Measurements from ENCODE around the gene VPS37B. TPM values are rescaled to one million over a fixed set of nuclear protein-coding genes. Genes with fewer than 3 reads are reported as not detected.

Gene VPS37B
- total and polyA plus RNA-seq, 10 of the 15 experiments (the other 5 are each of a cell fraction or from before 2014, with no cell fraction given): 0.66 to 68.6 (median 39.6) TPM

GRCh38 chr12:122875590-122876220 lies 20.2 kb downstream of the VPS37B start (continued):
- TF ChIP-seq RCOR1 (conservative IDR thresholded peaks at IDR 0.05; ENCODE audit: low read depth, low read length) (no peak), IKZF2 (IDR thresholded peaks at IDR 0.05) (peak; percentile 57 to 66; a peak in 3 of 4 replicates), ZBTB40 (IDR thresholded peaks at IDR 0.05; ENCODE audit: borderline replicate concordance) (no peak), BCL11A (IDR thresholded peaks at IDR 0.05; ENCODE audit: low read depth, low read length) (no peak), SMC3 (IDR thresholded peaks at IDR 0.05; ENCODE audit: borderline replicate concordance, low read length) (no peak), CBFB (IDR thresholded peaks at IDR 0.05; ENCODE audit: low read depth) (no peak), TCF3 (IDR thresholded peaks at IDR 0.05; ENCODE audit: borderline replicate concordance, insufficient read depth, low read depth, low read length) (0 out of 2 replicates have a peak, but pooled peaks have one; percentile 24), MYB (IDR thresholded peaks at IDR 0.05; ENCODE audit: borderline replicate concordance, low read depth, low read length) (no peak), MLLT1 (IDR thresholded peaks at IDR 0.05) (no peak), IKZF1 (conservative IDR thresholded peaks at IDR 0.05) (peak; percentile 56; the same call in 1 of the 2 replicates), POLR2A (IDR thresholded peaks at IDR 0.05; ENCODE audit: low read depth, low read length) (peak; percentile 34; the same call in 1 of the 2 replicates), USF2 (IDR thresholded peaks at IDR 0.05; ENCODE audit: borderline replicate concordance, low read depth, low read length) (no peak), EGR1 (IDR thresholded peaks at IDR 0.05; ENCODE audit: borderline replicate concordance in 1 of 2, low read depth in 2 of 2, low read length in 2 of 2) (no peak)
- TF ChIP-seq, protein P1, sequence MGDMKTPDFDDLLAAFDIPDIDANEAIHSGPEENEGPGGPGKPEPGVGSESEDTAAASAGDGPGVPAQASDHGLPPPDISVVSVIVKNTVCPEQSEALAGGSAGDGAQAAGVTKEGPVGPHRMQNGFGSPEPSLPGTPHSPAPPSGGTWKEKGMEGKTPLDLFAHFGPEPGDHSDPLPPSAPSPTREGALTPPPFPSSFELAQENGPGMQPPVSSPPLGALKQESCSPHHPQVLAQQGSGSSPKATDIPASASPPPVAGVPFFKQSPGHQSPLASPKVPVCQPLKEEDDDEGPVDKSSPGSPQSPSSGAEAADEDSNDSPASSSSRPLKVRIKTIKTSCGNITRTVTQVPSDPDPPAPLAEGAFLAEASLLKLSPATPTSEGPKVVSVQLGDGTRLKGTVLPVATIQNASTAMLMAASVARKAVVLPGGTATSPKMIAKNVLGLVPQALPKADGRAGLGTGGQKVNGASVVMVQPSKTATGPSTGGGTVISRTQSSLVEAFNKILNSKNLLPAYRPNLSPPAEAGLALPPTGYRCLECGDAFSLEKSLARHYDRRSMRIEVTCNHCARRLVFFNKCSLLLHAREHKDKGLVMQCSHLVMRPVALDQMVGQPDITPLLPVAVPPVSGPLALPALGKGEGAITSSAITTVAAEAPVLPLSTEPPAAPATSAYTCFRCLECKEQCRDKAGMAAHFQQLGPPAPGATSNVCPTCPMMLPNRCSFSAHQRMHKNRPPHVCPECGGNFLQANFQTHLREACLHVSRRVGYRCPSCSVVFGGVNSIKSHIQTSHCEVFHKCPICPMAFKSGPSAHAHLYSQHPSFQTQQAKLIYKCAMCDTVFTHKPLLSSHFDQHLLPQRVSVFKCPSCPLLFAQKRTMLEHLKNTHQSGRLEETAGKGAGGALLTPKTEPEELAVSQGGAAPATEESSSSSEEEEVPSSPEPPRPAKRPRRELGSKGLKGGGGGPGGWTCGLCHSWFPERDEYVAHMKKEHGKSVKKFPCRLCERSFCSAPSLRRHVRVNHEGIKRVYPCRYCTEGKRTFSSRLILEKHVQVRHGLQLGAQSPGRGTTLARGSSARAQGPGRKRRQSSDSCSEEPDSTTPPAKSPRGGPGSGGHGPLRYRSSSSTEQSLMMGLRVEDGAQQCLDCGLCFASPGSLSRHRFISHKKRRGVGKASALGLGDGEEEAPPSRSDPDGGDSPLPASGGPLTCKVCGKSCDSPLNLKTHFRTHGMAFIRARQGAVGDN (IDR thresholded peaks at IDR 0.05): no peak
- TF ChIP-seq, protein P2, sequence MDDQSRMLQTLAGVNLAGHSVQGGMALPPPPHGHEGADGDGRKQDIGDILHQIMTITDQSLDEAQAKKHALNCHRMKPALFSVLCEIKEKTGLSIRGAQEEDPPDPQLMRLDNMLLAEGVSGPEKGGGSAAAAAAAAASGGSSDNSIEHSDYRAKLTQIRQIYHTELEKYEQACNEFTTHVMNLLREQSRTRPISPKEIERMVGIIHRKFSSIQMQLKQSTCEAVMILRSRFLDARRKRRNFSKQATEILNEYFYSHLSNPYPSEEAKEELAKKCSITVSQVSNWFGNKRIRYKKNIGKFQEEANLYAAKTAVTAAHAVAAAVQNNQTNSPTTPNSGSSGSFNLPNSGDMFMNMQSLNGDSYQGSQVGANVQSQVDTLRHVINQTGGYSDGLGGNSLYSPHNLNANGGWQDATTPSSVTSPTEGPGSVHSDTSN (IDR thresholded peaks at IDR 0.05; ENCODE audit: insufficient replicate concordance, low read depth, low read length): no peak
- TF ChIP-seq, protein P3, sequence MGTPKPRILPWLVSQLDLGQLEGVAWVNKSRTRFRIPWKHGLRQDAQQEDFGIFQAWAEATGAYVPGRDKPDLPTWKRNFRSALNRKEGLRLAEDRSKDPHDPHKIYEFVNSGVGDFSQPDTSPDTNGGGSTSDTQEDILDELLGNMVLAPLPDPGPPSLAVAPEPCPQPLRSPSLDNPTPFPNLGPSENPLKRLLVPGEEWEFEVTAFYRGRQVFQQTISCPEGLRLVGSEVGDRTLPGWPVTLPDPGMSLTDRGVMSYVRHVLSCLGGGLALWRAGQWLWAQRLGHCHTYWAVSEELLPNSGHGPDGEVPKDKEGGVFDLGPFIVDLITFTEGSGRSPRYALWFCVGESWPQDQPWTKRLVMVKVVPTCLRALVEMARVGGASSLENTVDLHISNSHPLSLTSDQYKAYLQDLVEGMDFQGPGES (IDR thresholded peaks at IDR 0.05): no peak

Measured in GM12878 (cell line).